ENCODE measurements around the gene PCDHGA10.
"Not testable (repeated sequence)": the region's sequence is repeated elsewhere in the genome, so short reads cannot be mapped to it uniquely, and the experiment has no call there.

PCDHGA10 gene

GRCh38 chr5:141427783-141428426 lies 15.1 kb downstream of the PCDHGA10 start:
- no peak for DNase-seq

GRCh38 chr5:141430332-141431113 lies 17.7 kb downstream of the PCDHGA10 start, which contains the start of gene PCDHGA12:
Gene PCDHGA12, plus strand, starts transcription at chr5:141430507. Its CDS starts 253 bp downstream, at chr5:141430760.
- DNase-seq, result no peak

- DNase-seq, result no peak
These were observed 18.5 kb downstream of the PCDHGA10 start for GRCh38 chr5:141431286-141431685.

- DNase-seq, result not testable (repeated sequence)
These were observed 19.5 kb downstream of the PCDHGA10 start for GRCh38 chr5:141432308-141432707.

GRCh38 chr5:141432726-141433125 lies 19.9 kb downstream of the PCDHGA10 start:
- DNase-seq, result not testable (repeated sequence)

- DNase-seq, result no peak
These were observed 21.2 kb downstream of the PCDHGA10 start for GRCh38 chr5:141434006-141434405.

- DNase-seq, result no peak
These were observed 24.4 kb downstream of the PCDHGA10 start for GRCh38 chr5:141437221-141437620.

- no peak for DNase-seq
These were observed 26.8 kb downstream of the PCDHGA10 start for GRCh38 chr5:141439411-141440141.

- DNase-seq, result no peak
These were observed 27.6 kb downstream of the PCDHGA10 start for GRCh38 chr5:141440341-141440740.

- no peak for DNase-seq
These were observed 28.9 kb downstream of the PCDHGA10 start for GRCh38 chr5:141441571-141442170.

GRCh38 chr5:141465351-141465750 lies 52.6 kb downstream of the PCDHGA10 start:
- no peak for DNase-seq
